Astrocyte (in vitro differentiated cells and primary cell): ENCODE data around the gene ITGB1. TPM values are rescaled to one million over a fixed set of nuclear protein-coding genes. Genes with fewer than 3 reads are reported as not detected.
"Not testable (repeated sequence)": the region's sequence is repeated elsewhere in the genome, so short reads cannot be mapped to it uniquely, and the experiment has no call there.

Source experiments
- DNase-seq: peaks from one replicate; pipeline ENCODE4 v3.0.0-alpha.2; 2010; ENCODE audit warnings: low read depth
- FAIRE-seq: peaks from 2 replicates; lab custom pipeline; 2011; peaks lifted over from hg19 to GRCh38; lab: Jason Lieb, UNC
- H2AFZ ChIP-seq: 2 replicates; pipeline ENCODE4 v1.6.0; 2012; ENCODE audit warnings: low read depth, low read length, inconsistent platforms
- H3K27ac ChIP-seq: 2 replicates; pipeline ENCODE4 v1.5.1; 2011; ENCODE audit warnings: low read depth, low read length, inconsistent platforms
- H3K27me3 ChIP-seq: 2 replicates; pipeline ENCODE4 v1.6.0; 2011; ENCODE audit warnings: low read length, inconsistent platforms; ENCODE audit not compliant: insufficient read depth
- H3K36me3 ChIP-seq: 2 replicates; pipeline ENCODE4 v1.5.1; 2011; ENCODE audit warnings: low read length, inconsistent platforms; ENCODE audit not compliant: insufficient read depth
- H3K4me1 ChIP-seq: 2 replicates; pipeline ENCODE4 v1.5.1; 2011; ENCODE audit warnings: low read length, inconsistent platforms; ENCODE audit not compliant: insufficient read depth
- H3K4me2 ChIP-seq: 2 replicates; pipeline ENCODE4 v1.6.0; 2012; ENCODE audit warnings: low read length, inconsistent platforms
- H3K4me3 ChIP-seq: 2 replicates; pipeline ENCODE4 v1.5.1; 2011; ENCODE audit warnings: low read depth, mild to moderate bottlenecking, low read length, inconsistent platforms; ENCODE audit not compliant: insufficient read depth
- H3K79me2 ChIP-seq: 2 replicates; pipeline ENCODE4 v1.6.0; 2012; ENCODE audit warnings: mild to moderate bottlenecking, low read length, inconsistent platforms; ENCODE audit not compliant: insufficient read depth
- H3K9ac ChIP-seq: 2 replicates; pipeline ENCODE4 v1.6.0; 2012; ENCODE audit warnings: mild to moderate bottlenecking, low read length, inconsistent platforms
- H3K9me3 ChIP-seq: 2 replicates; pipeline ENCODE4 v1.5.1; 2012; ENCODE audit warnings: low read depth, mild to moderate bottlenecking, low read length, inconsistent platforms; ENCODE audit not compliant: insufficient read depth
- H4K20me1 ChIP-seq: 2 replicates; pipeline ENCODE4 v1.6.0; 2012; ENCODE audit warnings: low read length, inconsistent platforms; ENCODE audit not compliant: insufficient read depth
- H3K27ac Mint-ChIP-seq: one replicate; pipeline ENCODE4 v1.8.0; 2021; ENCODE audit warnings: mild to moderate bottlenecking, mixed read lengths; ENCODE audit not compliant: unreplicated experiment
- H3K27me3 Mint-ChIP-seq: one replicate; pipeline ENCODE4 v1.8.0; 2021; ENCODE audit warnings: low read depth, mixed read lengths; ENCODE audit not compliant: unreplicated experiment
- H3K36me3 Mint-ChIP-seq: one replicate; pipeline ENCODE4 v1.8.0; 2021; ENCODE audit warnings: low read depth, mixed read lengths; ENCODE audit not compliant: unreplicated experiment
- H3K4me1 Mint-ChIP-seq: one replicate; pipeline ENCODE4 v1.8.0; 2021; ENCODE audit warnings: low read depth, mixed read lengths; ENCODE audit not compliant: unreplicated experiment
- H3K4me3 Mint-ChIP-seq: one replicate; pipeline ENCODE4 v1.8.0; 2021; ENCODE audit warnings: mild to moderate bottlenecking, moderate library complexity, mixed read lengths; ENCODE audit not compliant: unreplicated experiment
- H3K9me3 Mint-ChIP-seq: one replicate; pipeline ENCODE4 v1.8.0; 2021; ENCODE audit warnings: mild to moderate bottlenecking, mixed read lengths; ENCODE audit not compliant: unreplicated experiment
- CTCF ChIP-seq: IDR thresholded peaks from 2 replicates; pipeline ENCODE4 v1.5.1; 2011; ENCODE audit warnings: low read depth, mild to moderate bottlenecking, inconsistent platforms, low read length, moderate library complexity; ENCODE audit not compliant: insufficient read depth
- EZH2 ChIP-seq: IDR thresholded peaks from 2 replicates; pipeline ENCODE4 v1.6.1; 2012; ENCODE audit warnings: mild to moderate bottlenecking, low read length, inconsistent platforms; ENCODE audit not compliant: insufficient read depth
- total RNA-seq: library from RNA; stranded (reverse); gene quantifications from 2 replicates; pipeline ENCODE4 v1.2.1, GENCODE V29; 2021

Gene ITGB1
- total RNA-seq, 1 donor from 2014 or later: 2,575 TPM

GRCh38 chr10:32901815-32902214 is 56.2 kb downstream of the ITGB1 start:
- H3K4me1 ChIP-seq: no peaks in the 10 kb centered on the region
- no peaks in the 10 kb centered on the region for H3K9me3 ChIP-seq
- no peak overlapping the region for H3K27ac ChIP-seq
- H3K79me2 ChIP-seq: peaks cover 43% of the 10 kb centered on the region
- H3K4me3 Mint-ChIP-seq: no peak overlapping the region
- no peak for FAIRE-seq
- H3K4me2 ChIP-seq: no peak overlapping the region
- no peak overlapping the region for H3K9ac ChIP-seq
- peaks cover 7% of the 10 kb centered on the region for H3K4me1 Mint-ChIP-seq
- H3K9me3 Mint-ChIP-seq: no peaks in the 10 kb centered on the region
- TF ChIP-seq CTCF: no peak
- no peak overlapping the region for H2AFZ ChIP-seq
- no peak overlapping the region for H3K4me3 ChIP-seq
- no peak overlapping the region for H3K27ac Mint-ChIP-seq
- peaks cover 37% of the 10 kb centered on the region for H4K20me1 ChIP-seq
- H3K36me3 ChIP-seq: peaks cover 80% of the 10 kb centered on the region
- no peaks in the 10 kb centered on the region for H3K27me3 Mint-ChIP-seq
- H3K27me3 ChIP-seq: no peaks in the 10 kb centered on the region
- H3K36me3 Mint-ChIP-seq: peaks cover 24% of the 10 kb centered on the region
- no peak for DNase-seq

- H3K4me1 ChIP-seq, H3K79me2 ChIP-seq, H3K9me3 Mint-ChIP-seq, H3K4me2 ChIP-seq, H3K9me3 ChIP-seq, H3K27me3 ChIP-seq, H3K4me3 Mint-ChIP-seq, H3K4me3 ChIP-seq, H3K27ac ChIP-seq, H3K27me3 Mint-ChIP-seq, H2AFZ ChIP-seq, H3K9ac ChIP-seq: not testable (repeated sequence)
- peaks cover 53% of the 10 kb centered on the region for H3K36me3 ChIP-seq
- peaks cover 12% of the 10 kb centered on the region for H4K20me1 ChIP-seq
- Mint-ChIP-seq H3K4me1 (peaks cover 16% of the 10 kb centered on the region), H3K36me3 (peaks cover 27% of the 10 kb centered on the region), H3K27ac (peak overlapping the region; percentile 80)
- FAIRE-seq (peak; percentile 39), DNase-seq (peak; percentile 48)
Measured at GRCh38 chr10:32895200-32895968, 62.6 kb downstream of the ITGB1 start.

- no peak overlapping the region for H3K27ac ChIP-seq
- no peak overlapping the region for H2AFZ ChIP-seq
- H4K20me1 ChIP-seq: peaks cover 12% of the 10 kb centered on the region
- no peaks in the 10 kb centered on the region for H3K9me3 Mint-ChIP-seq
- TF ChIP-seq EZH2 (no peak), CTCF (no peak)
- H3K9ac ChIP-seq: no peak overlapping the region
- no peaks in the 10 kb centered on the region for H3K27me3 Mint-ChIP-seq
- no peaks in the 10 kb centered on the region for H3K4me1 ChIP-seq
- H3K4me3 Mint-ChIP-seq: no peak overlapping the region
- peaks cover 42% of the 10 kb centered on the region for H3K36me3 ChIP-seq
- peaks cover 27% of the 10 kb centered on the region for H3K36me3 Mint-ChIP-seq
- H3K4me3 ChIP-seq: no peak overlapping the region
- H3K9me3 ChIP-seq: no peaks in the 10 kb centered on the region
- peaks cover 20% of the 10 kb centered on the region for H3K4me1 Mint-ChIP-seq
- no peaks in the 10 kb centered on the region for H3K27me3 ChIP-seq
- no peak overlapping the region for H3K4me2 ChIP-seq
- peak overlapping the region; percentile 7 for H3K27ac Mint-ChIP-seq
- FAIRE-seq (no peak), DNase-seq (no peak)
- H3K79me2 ChIP-seq: no peaks in the 10 kb centered on the region
Measured at GRCh38 chr10:32893916-32894664, 63.9 kb downstream of the ITGB1 start.
